ENCODE results near the gene MBP.

DNA sequence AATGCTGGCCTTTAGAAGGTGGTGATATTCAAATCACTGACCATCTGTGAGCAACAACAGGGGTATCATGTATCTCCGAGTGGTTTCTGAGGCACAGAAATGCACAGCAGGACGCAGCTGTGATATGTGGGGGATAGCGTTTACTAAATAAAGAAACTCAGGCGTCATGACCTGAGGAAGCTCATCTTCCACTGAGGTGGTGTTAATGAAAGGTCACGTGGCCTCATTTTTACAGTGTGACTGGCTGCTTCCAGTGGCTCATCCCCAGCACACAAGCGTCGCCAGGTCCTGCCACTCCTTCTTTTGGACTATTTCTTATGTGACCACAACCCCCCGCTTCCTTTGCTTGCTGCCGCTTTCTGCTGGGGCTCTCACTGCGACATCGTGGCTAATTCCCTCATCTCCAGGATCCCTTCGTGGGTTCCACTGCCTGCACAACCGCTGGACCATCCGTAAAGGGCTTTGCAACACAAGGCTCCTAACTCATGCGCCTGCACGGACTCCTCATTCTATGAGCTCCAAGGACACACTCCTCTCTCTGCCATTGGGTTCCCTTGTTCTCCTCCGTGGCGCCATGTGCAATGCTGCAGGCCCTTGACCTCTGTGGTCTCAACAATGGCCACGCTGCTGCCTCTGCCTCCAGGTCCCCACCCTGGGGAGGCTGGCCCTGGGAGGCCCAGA, 109.3 kb downstream of the MBP start:
- TF ChIP-seq SP1 (IDR thresholded peaks at IDR 0.05) (no peak), ELF4 (IDR thresholded peaks at IDR 0.05) (no peak), FOXA1 (IDR thresholded peaks at IDR 0.05) (no peak), HDGF (IDR thresholded peaks at IDR 0.05; ENCODE audit: borderline replicate concordance) (no peak), FOXM1 (IDR thresholded peaks at IDR 0.05; ENCODE audit: borderline replicate concordance) (no peak), NFRKB (IDR thresholded peaks at IDR 0.05) (no peak), ARNT (IDR thresholded peaks at IDR 0.05) (no peak), BHLHE40 (IDR thresholded peaks at IDR 0.05; ENCODE audit: borderline replicate concordance) (no peak), SUZ12 (IDR thresholded peaks at IDR 0.05) (no peak), L3MBTL2 (conservative IDR thresholded peaks at IDR 0.05) (no peak), PKNOX1 (IDR thresholded peaks at IDR 0.05) (no peak)
